K562 (cell line): Measurements from ENCODE around the gene PLS1. TPM values are rescaled to one million over a fixed set of nuclear protein-coding genes. Genes with fewer than 3 reads are reported as not detected.

Experiments used
- CXXC5 ChIP-seq: fragments of 250-450 bp; sonication (Bioruptor Pico); IDR thresholded peaks from 2 replicates; pipeline ENCODE4 v1.8.0; 2022; ENCODE audit warnings: inconsistent platforms, mild to moderate bottlenecking, moderate library complexity
- ETV5 ChIP-seq: sonication (generic); formaldehyde crosslinking; IDR thresholded peaks from 2 replicates; pipeline ENCODE4 v1.4.0; 2020; ENCODE audit warnings: low read depth, mild to moderate bottlenecking, missing genetic modification reagents
- LCOR ChIP-seq: sonication (generic); formaldehyde crosslinking; IDR thresholded peaks from 2 replicates; pipeline ENCODE4 v1.8.0; 2022; ENCODE audit warnings: mild to moderate bottlenecking, missing genetic modification reagents
- MTA2 ChIP-seq: fragments of 450-650 bp; IDR thresholded peaks from 2 replicates; pipeline ENCODE4 v1.6.1; 2016; ENCODE audit warnings: low read depth
- PHB ChIP-seq: fragments of 250-450 bp; sonication (Bioruptor Pico); IDR thresholded peaks from 2 replicates; pipeline ENCODE4 v1.5.0; 2021
- RBFOX2 ChIP-seq: fragments of 200-400 bp; formaldehyde crosslinking; IDR thresholded peaks from 2 replicates; pipeline ENCODE4 v1.6.1; 2017; ENCODE audit warnings: low read depth, mild to moderate bottlenecking, low read length, moderate library complexity
- RBM34 ChIP-seq: fragments of 200-400 bp; formaldehyde crosslinking; IDR thresholded peaks from 2 replicates; pipeline ENCODE4 v1.6.1; 2018; ENCODE audit warnings: low read length, borderline replicate concordance; ENCODE audit not compliant: insufficient read depth
- SRSF7 ChIP-seq: fragments of 200-400 bp; formaldehyde crosslinking; optimal IDR thresholded peaks from 2 replicates; pipeline ENCODE3; 2017; ENCODE audit warnings: mild to moderate bottlenecking, low read depth, low read length
- TAF1 ChIP-seq: IDR thresholded peaks from 2 replicates; pipeline ENCODE4 v1.6.1; 2011; ENCODE audit warnings: mild to moderate bottlenecking, low read length, moderate library complexity; ENCODE audit not compliant: insufficient read depth, control insufficient read depth, severe bottlenecking; ENCODE audit errors: extremely low read depth
- TARDBP ChIP-seq: fragments of 450-650 bp; IDR thresholded peaks from 2 replicates; pipeline ENCODE4 v1.6.1; 2016
- YY1 ChIP-seq, 3 experiments: IDR thresholded peaks; 2 replicates each; pipeline ENCODE4 v1.6.1; 2011; ENCODE audit warnings: low read length in 2 of 3, mild to moderate bottlenecking in 2 of 3, moderate library complexity in 2 of 3, borderline replicate concordance in 1 of 3, control low read depth in 1 of 3, low read depth in 1 of 3; ENCODE audit not compliant: insufficient read depth in 3 of 3, insufficient replicate concordance in 2 of 3, control insufficient read depth in 1 of 3, insufficient read length in 1 of 3; ENCODE audit errors: extremely low read depth in 1 of 3
- ZNF217 ChIP-seq: sonication (generic); formaldehyde crosslinking; IDR thresholded peaks from 2 replicates; pipeline ENCODE4 v1.8.0; 2022; ENCODE audit warnings: mild to moderate bottlenecking, missing genetic modification reagents
- polyA plus RNA-seq, 8 experiments: library from polyadenylated mRNA; depleted of rRNA in 4 of 8; stranded (reverse) in 5 of 8; unstranded in 3 of 8; fragments of >200 nt; fragmentation: Nextera tagmentation in 2 of 8; fragmentation: Illumina TruSeq in 1 of 8; extraction: Ambion mirVana in 2 of 8; extraction: Trizol in 1 of 8; gene quantifications; 2 replicates each; pipeline versions ENCODE4 v1.2.1 to v1.2.3, GENCODE V29; 2011 to 2014; ENCODE audit warnings: inconsistent platforms in 1 of 8, missing spikeins in 1 of 8
- total RNA-seq, 7 experiments: library from RNA; depleted of rRNA in 6 of 7; stranded (reverse); fragments of >200 nt in 6 of 7; fragmentation: Illumina TruSeq in 2 of 7; extraction: Trizol in 2 of 7; gene quantifications; 2 replicates each; pipeline versions ENCODE4 v1.2.1 to v1.2.3, GENCODE V29; 2011 to 2021; ENCODE audit warnings: low replicate concordance in 1 of 7
- TF ChIP-seq, protein P1 (sequence below), 2 experiments: fragments of 450-650 bp; conservative IDR thresholded peaks; 2 replicates each; pipeline ENCODE4 v1.6.1; 2017; ENCODE audit warnings: mild to moderate bottlenecking in 2 of 2, moderate library complexity in 2 of 2
- TF ChIP-seq, protein P2 (sequence below): sonication (generic); formaldehyde crosslinking; IDR thresholded peaks from 2 replicates; pipeline ENCODE4 v1.8.0; 2022; ENCODE audit warnings: mild to moderate bottlenecking, low read depth, missing genetic modification reagents
- TF ChIP-seq, protein P3 (sequence below): fragments of 450-650 bp; IDR thresholded peaks from one replicate; pipeline ENCODE4 v1.6.1; 2018; ENCODE audit warnings: mild to moderate bottlenecking, moderate library complexity; ENCODE audit not compliant: partially characterized antibody
- TF ChIP-seq, protein P4 (sequence below): fragments of 150-350 bp; conservative IDR thresholded peaks from 2 replicates; pipeline ENCODE4 v1.6.1; 2014; ENCODE audit warnings: low read length
- TF ChIP-seq, protein P5 (sequence below): conservative IDR thresholded peaks from 2 replicates; pipeline ENCODE4 v1.6.1; 2011; ENCODE audit warnings: low read depth, mild to moderate bottlenecking, low read length; ENCODE audit not compliant: control insufficient read depth

PLS1 gene
- total and polyA plus RNA-seq, 9 of the 15 experiments (the other 6 are each of a cell fraction or from before 2014, with no cell fraction given) = 6.1 to 21.3 (median 13.0) TPM

DNA sequence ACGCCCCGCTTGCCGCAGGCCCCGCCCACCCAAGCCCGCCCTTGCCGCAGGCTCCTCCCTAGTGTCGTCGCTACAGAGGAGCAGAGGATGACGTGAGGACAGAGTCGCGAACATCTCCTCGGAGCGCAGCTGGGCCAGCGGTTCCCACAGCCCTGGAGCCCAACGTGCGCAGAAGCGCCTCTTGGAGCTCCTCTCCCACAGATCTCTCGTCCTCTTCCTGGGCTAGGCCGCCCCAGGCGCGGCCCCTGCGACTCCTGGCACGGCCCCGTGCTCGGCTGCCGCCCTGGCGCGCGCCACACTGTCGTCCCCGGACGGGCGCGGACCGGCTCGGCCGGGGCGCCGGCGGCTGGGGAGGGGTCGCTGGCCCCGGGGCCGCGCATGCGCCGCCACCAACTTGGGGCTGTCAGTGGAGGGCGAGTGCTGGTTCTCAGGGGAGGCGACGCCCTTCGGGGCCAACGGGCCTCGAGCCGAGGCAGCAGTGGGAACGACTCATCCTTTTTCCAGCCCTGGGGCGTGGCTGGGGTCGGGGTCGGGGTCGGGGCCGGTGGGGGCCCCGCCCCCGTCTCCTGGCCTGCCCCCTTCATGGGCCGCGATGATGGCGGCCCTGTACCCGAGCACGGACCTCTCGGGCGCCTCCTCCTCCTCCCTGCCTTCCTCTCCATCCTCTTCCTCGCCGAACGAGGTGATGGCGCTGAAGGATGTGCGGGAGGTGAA, 127.9 kb downstream of the PLS1 start, which contains the start of gene TRPC1 (continued):
- TF ChIP-seq, protein P1, sequence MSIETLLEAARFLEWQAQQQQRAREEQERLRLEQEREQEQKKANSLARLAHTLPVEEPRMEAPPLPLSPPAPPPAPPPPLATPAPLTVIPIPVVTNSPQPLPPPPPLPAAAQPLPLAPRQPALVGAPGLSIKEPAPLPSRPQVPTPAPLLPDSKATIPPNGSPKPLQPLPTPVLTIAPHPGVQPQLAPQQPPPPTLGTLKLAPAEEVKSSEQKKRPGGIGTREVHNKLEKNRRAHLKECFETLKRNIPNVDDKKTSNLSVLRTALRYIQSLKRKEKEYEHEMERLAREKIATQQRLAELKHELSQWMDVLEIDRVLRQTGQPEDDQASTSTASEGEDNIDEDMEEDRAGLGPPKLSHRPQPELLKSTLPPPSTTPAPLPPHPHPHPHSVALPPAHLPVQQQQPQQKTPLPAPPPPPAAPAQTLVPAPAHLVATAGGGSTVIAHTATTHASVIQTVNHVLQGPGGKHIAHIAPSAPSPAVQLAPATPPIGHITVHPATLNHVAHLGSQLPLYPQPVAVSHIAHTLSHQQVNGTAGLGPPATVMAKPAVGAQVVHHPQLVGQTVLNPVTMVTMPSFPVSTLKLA (conservative IDR thresholded peaks at IDR 0.05) = 0 out of 4 replicates have a peak, but pooled peaks of 1 of the 2 experiments have one; percentile 12
- TF ChIP-seq ZNF217 (no peak), LCOR (CRISPR knock-in tag) (no peak), RBFOX2 (peak; percentile 80), YY1 (IDR thresholded peaks at IDR 0.05; ENCODE audit: borderline replicate concordance in 1 of 3, control insufficient read depth in 1 of 3, extremely low read depth in 1 of 3, insufficient read depth in 3 of 3, insufficient read length in 1 of 3, insufficient replicate concordance in 2 of 3, low read depth in 1 of 3, low read length in 2 of 3) (peak; percentile 22 to 85 (median 77)), TAF1 (peak; percentile 79), SRSF7 (no peak), TARDBP (no peak), RBM34 (no peak), ETV5 (CRISPR knock-in tag) (no peak), PHB (CRISPR knock-in tag) (no peak), MTA2 (no peak), CXXC5 (CRISPR knock-in tag) (peak; percentile 80)
- TF ChIP-seq, protein P2, sequence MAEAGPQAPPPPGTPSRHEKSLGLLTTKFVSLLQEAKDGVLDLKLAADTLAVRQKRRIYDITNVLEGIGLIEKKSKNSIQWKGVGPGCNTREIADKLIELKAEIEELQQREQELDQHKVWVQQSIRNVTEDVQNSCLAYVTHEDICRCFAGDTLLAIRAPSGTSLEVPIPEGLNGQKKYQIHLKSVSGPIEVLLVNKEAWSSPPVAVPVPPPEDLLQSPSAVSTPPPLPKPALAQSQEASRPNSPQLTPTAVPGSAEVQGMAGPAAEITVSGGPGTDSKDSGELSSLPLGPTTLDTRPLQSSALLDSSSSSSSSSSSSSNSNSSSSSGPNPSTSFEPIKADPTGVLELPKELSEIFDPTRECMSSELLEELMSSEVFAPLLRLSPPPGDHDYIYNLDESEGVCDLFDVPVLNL (CRISPR knock-in tag) = no peak
- TF ChIP-seq, protein P3, sequence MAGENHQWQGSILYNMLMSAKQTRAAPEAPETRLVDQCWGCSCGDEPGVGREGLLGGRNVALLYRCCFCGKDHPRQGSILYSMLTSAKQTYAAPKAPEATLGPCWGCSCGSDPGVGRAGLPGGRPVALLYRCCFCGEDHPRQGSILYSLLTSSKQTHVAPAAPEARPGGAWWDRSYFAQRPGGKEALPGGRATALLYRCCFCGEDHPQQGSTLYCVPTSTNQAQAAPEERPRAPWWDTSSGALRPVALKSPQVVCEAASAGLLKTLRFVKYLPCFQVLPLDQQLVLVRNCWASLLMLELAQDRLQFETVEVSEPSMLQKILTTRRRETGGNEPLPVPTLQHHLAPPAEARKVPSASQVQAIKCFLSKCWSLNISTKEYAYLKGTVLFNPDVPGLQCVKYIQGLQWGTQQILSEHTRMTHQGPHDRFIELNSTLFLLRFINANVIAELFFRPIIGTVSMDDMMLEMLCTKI = no peak
- TF ChIP-seq, protein P4, sequence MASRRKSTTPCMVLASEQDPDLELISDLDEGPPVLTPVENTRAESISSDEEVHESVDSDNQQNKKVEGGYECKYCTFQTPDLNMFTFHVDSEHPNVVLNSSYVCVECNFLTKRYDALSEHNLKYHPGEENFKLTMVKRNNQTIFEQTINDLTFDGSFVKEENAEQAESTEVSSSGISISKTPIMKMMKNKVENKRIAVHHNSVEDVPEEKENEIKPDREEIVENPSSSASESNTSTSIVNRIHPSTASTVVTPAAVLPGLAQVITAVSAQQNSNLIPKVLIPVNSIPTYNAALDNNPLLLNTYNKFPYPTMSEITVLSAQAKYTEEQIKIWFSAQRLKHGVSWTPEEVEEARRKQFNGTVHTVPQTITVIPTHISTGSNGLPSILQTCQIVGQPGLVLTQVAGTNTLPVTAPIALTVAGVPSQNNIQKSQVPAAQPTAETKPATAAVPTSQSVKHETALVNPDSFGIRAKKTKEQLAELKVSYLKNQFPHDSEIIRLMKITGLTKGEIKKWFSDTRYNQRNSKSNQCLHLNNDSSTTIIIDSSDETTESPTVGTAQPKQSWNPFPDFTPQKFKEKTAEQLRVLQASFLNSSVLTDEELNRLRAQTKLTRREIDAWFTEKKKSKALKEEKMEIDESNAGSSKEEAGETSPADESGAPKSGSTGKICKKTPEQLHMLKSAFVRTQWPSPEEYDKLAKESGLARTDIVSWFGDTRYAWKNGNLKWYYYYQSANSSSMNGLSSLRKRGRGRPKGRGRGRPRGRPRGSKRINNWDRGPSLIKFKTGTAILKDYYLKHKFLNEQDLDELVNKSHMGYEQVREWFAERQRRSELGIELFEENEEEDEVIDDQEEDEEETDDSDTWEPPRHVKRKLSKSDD = no peak
- TF ChIP-seq, protein P5, sequence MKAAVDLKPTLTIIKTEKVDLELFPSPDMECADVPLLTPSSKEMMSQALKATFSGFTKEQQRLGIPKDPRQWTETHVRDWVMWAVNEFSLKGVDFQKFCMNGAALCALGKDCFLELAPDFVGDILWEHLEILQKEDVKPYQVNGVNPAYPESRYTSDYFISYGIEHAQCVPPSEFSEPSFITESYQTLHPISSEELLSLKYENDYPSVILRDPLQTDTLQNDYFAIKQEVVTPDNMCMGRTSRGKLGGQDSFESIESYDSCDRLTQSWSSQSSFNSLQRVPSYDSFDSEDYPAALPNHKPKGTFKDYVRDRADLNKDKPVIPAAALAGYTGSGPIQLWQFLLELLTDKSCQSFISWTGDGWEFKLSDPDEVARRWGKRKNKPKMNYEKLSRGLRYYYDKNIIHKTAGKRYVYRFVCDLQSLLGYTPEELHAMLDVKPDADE = no peak; the same call in 1 of the 2 replicates
